Measurements from ENCODE around the gene GSAP. TPM values are rescaled to one million over a fixed set of nuclear protein-coding genes. Genes with fewer than 3 reads are reported as not detected.

GSAP gene
- polyA plus RNA-seq, 3 donors, result 3.6 to 6.6 (median 5.9) TPM

GRCh38 chr7:77318019-77318418 is 98.1 kb downstream of the GSAP start:
- no peak overlapping the region for H3K27ac ChIP-seq (ENCODE audit: low read depth, low read length)
- 65 to 98% (median 98%) methylated on average over 1 of the region's 1 CpG for WGBS, 3 donors

- WGBS, 3 donors, result 47 to 60% (median 58%) methylated on average over 2 of the region's 2 CpGs
- no peak overlapping the region for H3K27ac ChIP-seq (ENCODE audit: low read depth, low read length)
Measured at GRCh38 chr7:77316219-77316978, 99.8 kb downstream of the GSAP start.

GRCh38 chr7:77315182-77315591 is 101.0 kb downstream of the GSAP start:
- 70 to 94% (median 71%) methylated on average over 3 of the region's 3 CpGs for WGBS, 3 donors
- no peak overlapping the region for H3K27ac ChIP-seq (ENCODE audit: low read depth, low read length)

- 61 to 79% (median 71%) methylated on average over 5 of the region's 5 CpGs for WGBS, 3 donors
Measured at GRCh38 chr7:77313876-77314480, 102.2 kb downstream of the GSAP start.

GRCh38 chr7:77313085-77313484 is 103.1 kb downstream of the GSAP start:
- 41 to 65% (median 45%) methylated on average over 2 of the region's 2 CpGs for WGBS, 3 donors
- no peak overlapping the region for H3K27ac ChIP-seq (ENCODE audit: low read depth, low read length)

More at GRCh38 chr7:77313876-77314480, 102.2 kb downstream of the GSAP start:
- no peak overlapping the region for H3K27ac ChIP-seq (ENCODE audit: low read depth, low read length)

GRCh38 chr7:77310982-77311381 is 105.2 kb downstream of the GSAP start:
- WGBS, 3 donors, result 88 to 92% (median 89%) methylated on average over 5 of the region's 5 CpGs
- no peak overlapping the region for H3K27ac ChIP-seq (ENCODE audit: low read depth, low read length)

GRCh38 chr7:77309714-77310220 is 106.4 kb downstream of the GSAP start:
- WGBS, 3 donors, result 69 to 79% (median 74%) methylated on average over 1 of the region's 1 CpG
- H3K27ac ChIP-seq (ENCODE audit: low read depth, low read length), result no peak overlapping the region

- 76 to 83% (median 78%) methylated on average over 4 of the region's 4 CpGs for WGBS, 3 donors
- H3K27ac ChIP-seq (ENCODE audit: low read depth, low read length), result no peak overlapping the region
Measured at GRCh38 chr7:77308792-77309191, 107.4 kb downstream of the GSAP start.

- WGBS, 3 donors, result 62 to 85% (median 63%) methylated on average over 17 of the region's 17 CpGs
Measured at GRCh38 chr7:77306231-77307067, 109.7 kb downstream of the GSAP start.

GRCh38 chr7:77295549-77295948 is 120.6 kb downstream of the GSAP start:
- 93 to 97% (median 96%) methylated on average over 2 of the region's 2 CpGs for WGBS, 3 donors
- H3K27ac ChIP-seq (ENCODE audit: low read depth, low read length), result no peak overlapping the region

More at GRCh38 chr7:77306231-77307067, 109.7 kb downstream of the GSAP start:
- no peak overlapping the region for H3K27ac ChIP-seq (ENCODE audit: low read depth, low read length)

- 57 to 85% (median 74%) methylated on average over 4 of the region's 4 CpGs for WGBS, 3 donors
Measured at GRCh38 chr7:77293046-77293445, 123.1 kb downstream of the GSAP start.

GRCh38 chr7:77290425-77290824 is 125.7 kb downstream of the GSAP start:
- H3K27ac ChIP-seq (ENCODE audit: low read depth, low read length), result no peak overlapping the region

More at GRCh38 chr7:77293046-77293445, 123.1 kb downstream of the GSAP start:
- no peak overlapping the region for H3K27ac ChIP-seq (ENCODE audit: low read depth, low read length)

GRCh38 chr7:77289387-77289786 is 126.8 kb downstream of the GSAP start:
- WGBS, 3 donors, result 96 to 97% (median 96%) methylated on average over 3 of the region's 3 CpGs
- H3K27ac ChIP-seq (ENCODE audit: low read depth, low read length), result no peak overlapping the region

- WGBS, 3 donors, result 55 to 82% (median 74%) methylated on average over 7 of the region's 7 CpGs
Measured at GRCh38 chr7:77288676-77289320, 127.4 kb downstream of the GSAP start.

GRCh38 chr7:77284616-77285015 is 131.5 kb downstream of the GSAP start:
- WGBS, 3 donors, result 33 to 60% (median 51%) methylated on average over 2 of the region's 2 CpGs
- no peak overlapping the region for H3K27ac ChIP-seq (ENCODE audit: low read depth, low read length)

More at GRCh38 chr7:77288676-77289320, 127.4 kb downstream of the GSAP start:
- H3K27ac ChIP-seq (ENCODE audit: low read depth, low read length), result no peak overlapping the region

- WGBS, 3 donors, result 86 to 91% (median 87%) methylated on average over 4 of the region's 4 CpGs
- H3K27ac ChIP-seq (ENCODE audit: low read depth, low read length), result no peak overlapping the region
Measured at GRCh38 chr7:77284005-77284404, 132.1 kb downstream of the GSAP start.

GRCh38 chr7:77282897-77283296 is 133.3 kb downstream of the GSAP start:
- H3K27ac ChIP-seq (ENCODE audit: low read depth, low read length), result no peak overlapping the region
- 32 to 70% (median 56%) methylated on average over 1 of the region's 1 CpG for WGBS, 3 donors

GRCh38 chr7:77281780-77282478 is 134.2 kb downstream of the GSAP start:
- H3K27ac ChIP-seq (ENCODE audit: low read depth, low read length), result no peak overlapping the region
- 32 to 69% (median 66%) methylated on average over 3 of the region's 3 CpGs for WGBS, 3 donors
